Endothelial cell of hepatic sinusoid (primary cell): ENCODE measurements around the gene EIF1B.

ENCODE experiments used
- in situ Hi-C: cut with HindIII; loops from 2 replicates; pipeline ENCODE4 v1.10.0; 2017; ENCODE audit warnings: low sequenced_read_pairs

EIF1B gene

DNA sequence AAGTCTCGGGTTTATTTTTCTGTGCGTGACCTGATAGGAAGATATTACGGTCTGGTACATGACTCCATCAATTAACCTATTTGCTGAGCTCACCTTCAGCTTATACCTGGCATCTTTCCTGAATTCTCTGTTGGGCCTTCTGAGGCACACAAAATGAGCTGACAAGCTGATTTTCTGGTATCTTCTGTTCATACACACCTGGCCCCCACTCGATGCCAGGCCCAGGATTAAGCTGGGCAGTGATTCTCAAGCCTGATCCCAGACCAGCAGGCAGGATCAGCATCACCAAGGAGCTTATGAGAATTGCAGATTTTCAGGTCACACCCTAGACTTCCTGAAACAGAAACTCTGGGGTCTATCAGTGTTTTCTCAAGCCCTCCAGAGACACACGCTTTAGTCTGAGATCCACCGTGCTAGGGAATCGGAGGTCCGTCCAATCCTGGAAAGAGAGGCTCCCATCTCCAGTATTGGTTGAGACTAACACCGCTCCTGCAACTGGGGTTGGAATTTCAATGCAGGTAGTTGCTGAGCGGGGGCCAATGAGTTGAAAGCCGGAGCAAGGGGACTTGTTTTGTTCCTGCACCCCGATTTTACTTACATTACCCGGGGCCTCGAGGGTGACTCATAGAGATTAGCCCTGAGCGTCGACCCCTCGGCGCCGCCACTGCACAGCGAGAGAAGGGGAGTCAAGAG, 636 bp upstream of the EIF1B start:
- in situ Hi-C loops: no loop called here

DNA sequence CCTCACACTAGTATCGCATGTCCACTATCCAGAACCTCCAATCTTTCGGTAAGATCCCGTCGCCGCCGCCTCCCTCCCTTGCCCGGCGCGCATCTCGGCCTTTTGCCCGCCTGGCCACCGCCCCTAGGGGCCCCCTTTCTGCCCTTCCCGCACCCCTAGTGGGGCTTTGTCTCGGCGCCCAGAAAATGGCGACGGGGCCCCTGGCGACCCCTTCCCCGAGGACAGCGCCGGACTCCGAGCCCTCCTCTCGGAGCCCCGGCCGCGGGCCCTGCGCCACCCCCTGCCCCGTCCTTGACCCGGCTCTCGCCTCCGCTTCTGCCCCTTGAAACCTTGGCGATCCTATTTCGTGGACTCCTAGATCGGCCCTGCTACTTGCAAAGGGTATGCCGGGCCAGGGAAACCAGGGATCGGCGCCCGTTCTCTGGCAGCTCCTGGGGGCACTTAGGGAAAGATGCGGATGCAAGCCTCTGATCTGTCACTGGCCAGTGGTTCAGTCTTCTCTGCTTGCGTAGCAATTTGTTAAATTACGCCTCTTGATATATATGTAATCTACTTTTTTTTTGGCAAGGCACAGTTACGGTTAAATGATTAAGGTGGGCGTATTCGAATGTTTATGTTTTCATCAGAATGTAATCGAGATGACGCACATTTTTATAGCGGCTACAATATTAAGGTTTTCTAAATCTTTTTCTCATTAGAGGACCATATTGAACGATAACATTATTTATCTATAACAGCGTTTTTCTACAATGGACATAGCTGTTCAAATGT, 603 bp downstream of the EIF1B start:
- in situ Hi-C loops: no loop called here

DNA sequence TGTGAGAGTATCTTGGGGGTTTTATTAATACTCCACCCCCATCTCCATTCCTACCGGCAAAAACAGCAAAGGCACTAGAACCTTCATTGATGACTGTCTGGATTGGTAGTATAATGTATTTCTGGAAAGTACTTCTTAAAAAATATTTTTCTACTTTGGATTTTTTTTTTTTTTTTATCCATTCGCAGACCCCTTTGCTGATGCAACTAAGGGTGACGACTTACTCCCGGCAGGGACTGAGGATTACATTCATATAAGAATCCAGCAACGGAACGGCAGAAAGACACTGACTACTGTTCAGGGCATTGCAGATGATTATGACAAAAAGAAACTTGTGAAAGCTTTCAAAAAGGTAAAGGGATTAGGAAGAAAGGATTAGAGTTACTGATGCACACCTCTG, 1.2 kb downstream of the EIF1B start:
- in situ Hi-C loops: no loop called here

DNA sequence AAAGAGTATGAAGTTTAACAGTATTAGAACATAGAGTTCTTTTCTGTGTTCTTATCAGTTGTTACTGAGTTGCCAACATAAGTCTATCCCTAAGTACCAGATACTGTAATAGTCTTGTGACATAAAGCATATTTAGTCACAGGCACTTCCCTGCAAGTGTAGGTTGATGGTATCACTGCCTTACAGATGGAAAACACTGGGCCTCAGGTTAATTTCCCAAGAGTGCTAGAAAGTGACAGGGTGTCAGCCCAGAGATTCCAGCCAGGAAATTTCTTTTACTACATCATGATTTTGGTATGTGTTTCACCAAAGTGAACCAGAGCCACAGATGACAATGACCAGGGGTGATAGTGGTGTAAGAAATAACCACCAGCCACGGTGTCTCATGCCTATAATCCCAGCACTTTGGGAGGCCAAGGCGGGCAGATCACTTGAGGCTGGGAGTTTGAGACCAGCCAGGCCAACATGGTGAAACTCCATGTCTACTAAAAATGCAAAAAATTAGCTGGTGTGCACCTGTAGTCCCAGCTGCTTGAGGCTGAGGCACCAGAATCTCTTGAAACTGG, 3.2 kb downstream of the EIF1B start:
- in situ Hi-C loops: no loop called here

DNA sequence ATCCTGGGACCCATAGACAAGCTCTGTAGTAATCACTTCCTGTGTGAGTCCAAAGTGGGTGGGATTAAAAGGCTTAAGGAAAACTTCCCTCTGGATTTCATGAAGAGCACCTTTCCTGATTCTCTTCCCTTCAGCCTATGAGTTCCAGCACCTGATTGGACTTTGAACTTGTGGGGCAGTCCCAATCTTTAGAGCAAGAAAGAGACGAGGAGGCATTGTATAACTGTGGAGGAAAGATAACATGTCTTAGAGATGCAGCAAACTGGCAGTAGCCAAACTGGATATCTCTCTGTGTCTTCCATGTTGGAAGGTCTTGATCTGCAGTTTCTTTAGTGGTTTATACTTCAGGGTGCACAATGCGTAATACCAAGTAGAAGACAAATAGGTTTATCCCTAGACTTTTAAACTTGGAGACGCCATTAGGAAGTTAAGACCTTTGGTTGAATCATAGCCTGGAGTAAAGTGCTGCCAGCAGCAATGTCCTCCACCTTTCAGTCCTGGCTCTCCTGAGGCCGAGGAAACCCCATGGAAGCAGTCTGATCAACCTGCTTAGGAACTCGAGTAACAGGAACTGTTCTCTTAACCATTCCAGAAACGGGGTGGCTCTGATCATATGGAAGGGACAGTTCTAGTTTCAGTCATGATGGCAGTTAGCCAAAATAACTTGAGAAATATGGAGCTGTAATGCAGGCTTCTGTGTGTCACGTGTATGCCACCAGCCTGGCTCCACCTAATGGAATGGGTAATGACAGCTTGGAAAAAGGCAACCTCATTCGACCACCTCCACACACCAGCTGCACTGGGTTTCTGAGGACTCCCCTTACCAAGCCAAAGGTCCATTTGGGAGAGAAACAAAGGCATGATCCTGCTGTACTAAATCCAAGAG, 4.7 kb downstream of the EIF1B start:
- in situ Hi-C loops: no loop called here

DNA sequence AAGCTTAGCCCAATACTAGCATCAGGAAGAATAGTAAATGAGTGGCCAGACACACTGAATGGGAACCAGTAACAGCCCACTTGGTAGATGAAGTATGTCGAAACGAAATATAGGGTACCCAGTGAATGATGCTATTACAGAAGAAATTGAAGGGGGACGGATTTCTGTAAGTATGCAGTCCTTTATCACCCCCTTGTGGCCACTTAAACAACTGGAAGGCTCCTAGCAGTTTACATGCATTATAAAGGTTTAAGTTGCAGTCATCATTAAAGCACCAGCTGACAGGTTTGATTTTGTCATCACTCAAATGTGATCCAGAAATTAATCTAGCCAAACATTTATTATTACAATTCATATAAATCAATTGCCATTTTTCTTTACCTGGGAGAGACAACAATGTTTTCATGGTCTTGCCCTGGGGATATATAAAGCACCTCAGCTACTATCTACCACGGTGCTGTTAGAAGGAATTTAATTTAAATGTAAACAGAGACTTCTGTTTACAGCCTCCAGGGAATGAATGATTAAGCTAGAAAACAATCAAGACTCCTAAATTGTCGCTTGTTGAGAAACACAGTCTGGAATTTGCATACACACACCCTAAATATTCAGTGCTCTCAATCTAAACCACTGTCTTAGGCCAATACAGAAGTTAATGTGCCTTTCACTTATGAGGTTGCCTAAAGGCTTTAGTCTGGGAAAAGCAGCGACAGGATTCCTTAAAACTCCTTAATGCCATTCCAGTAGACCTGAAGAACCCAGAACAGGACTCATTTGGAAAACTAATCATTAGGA, 7.8 kb downstream of the EIF1B start:
- in situ Hi-C loops: no loop called here

DNA sequence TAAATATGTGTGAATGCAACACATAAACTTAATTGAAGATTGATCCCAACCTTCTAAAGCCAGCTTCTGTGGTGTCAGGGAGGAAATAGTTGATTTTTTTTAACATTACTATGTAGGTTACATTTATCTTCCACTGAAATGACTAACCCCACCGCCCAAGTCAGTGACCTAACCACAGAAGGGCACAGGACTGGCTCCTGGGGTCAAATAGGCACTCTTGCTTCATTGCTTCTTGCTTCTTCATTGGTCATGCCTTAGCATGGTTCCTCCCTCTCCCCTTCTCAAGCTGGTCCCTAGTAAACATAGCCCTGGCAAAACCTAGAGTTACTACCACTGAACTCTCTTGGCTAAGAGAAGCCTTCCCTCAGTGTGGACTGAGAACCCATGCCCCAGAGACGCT, 12.3 kb downstream of the EIF1B start:
- in situ Hi-C loops: no loop called here

DNA sequence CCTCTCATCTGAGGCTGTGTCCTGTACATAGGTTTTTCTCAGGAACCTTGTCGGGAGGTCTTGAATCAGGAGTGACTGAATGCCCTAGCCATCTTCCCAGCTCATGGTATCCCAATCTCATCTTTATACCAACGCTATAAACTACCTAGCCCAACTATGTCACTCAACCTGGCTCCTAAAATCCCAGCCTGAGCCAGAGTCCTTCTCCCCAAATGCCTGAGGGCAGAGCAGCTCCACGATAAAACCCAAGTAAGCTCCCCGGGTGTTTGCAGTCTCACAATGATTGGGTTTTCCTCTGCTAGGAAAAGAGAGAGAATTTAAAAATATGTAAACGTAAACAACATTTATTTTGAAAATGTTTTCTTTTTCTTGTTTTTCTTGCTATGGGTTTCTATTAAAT, 14.4 kb downstream of the EIF1B start:
- in situ Hi-C loops: no loop called here

DNA sequence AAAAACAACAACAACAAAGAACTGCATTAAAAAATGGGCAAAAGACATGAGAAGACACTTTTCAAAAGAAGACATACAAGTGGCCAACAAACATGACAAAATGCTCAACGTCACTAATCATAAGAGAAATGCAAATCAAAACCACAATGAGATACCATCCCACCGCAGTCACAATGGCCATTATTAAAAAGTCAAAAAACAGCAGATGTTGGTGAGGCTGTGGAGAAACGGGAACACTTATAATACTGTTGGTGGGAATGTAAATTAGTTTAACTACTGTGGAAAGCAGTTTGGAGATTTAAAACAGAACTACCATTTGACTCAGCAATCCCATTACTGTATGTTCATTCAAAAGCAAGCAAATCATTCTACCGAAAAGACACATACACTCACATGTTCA, 15.1 kb downstream of the EIF1B start:
- in situ Hi-C loops: no loop called here

DNA sequence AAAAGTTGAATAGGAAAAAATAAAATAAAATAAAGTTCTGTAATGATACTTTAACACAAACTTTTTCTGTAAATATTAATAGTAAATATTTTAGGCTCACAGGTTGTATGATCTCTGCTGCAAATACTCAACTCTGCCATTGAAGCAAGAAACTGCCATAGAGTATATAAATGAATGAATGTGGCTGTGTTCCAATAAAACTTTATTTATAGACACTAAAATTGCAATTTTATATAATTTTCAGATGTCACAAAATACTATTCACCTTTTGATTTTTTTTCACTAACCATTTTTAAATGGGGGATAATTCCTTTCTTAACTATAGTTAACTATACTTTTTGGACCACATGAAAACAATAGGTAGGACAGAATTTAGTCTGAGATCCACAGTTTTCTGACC, 16.0 kb downstream of the EIF1B start:
- in situ Hi-C loops: no loop called here

DNA sequence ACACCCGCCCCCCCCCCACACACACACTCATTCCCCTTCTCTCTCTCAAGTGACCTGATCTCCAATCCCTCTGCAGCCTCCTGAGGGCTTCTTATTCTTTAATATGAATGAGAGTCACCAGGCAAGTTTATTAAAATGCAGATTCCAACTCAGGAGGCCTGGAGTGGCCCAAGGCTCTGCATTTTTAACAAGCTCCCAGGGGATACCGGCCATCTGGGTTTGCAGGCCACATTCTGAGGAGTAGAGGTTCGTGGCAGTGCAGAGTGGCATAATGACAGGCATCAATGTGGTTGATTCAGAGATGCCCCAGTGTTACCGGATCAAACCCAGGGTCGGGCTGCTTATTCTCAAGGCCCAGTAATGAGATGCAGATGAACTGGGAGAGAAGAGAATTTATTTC, 18.9 kb downstream of the EIF1B start:
- in situ Hi-C loops: no loop called here

DNA sequence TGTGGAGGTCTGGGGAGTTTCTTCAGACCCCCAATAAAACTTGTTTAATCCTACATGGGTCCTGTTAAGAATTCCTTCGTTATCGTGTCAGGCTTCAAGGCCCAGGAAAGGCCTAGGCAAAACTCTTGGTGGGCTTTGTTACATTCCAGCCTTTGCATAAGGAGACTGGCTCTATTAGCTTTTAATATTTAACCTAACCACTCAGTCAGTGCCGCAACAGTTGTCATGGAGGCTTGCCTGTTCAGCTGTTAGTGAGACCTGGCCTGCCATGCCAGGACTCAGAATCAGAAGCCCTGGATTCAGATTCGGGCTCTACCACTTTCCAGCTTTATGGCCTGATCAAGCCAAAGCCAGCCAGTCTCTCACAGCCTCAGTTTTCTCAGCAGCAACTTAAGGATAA, 19.6 kb downstream of the EIF1B start:
- in situ Hi-C loops: no loop called here

DNA sequence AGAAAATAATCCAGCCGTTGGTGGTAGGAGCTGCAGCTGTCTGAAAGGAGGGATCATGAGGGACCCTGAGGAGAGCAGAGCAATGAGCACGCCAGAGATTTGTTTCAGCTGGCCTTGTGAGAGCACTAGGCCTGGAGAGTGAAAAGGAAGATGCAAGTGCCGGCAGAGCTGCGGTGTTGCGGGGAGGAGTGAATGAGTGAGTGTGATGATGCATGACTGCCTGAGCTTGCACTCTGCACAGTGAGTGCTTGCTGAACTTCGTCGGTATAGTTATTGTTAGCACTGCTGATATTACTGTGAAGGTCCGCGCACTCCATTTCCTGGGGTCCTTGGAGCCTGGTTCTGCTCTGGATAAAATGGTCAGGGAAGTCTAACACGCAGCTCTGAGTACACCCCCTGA, 23.2 kb downstream of the EIF1B start:
- in situ Hi-C loops: no loop called here

DNA sequence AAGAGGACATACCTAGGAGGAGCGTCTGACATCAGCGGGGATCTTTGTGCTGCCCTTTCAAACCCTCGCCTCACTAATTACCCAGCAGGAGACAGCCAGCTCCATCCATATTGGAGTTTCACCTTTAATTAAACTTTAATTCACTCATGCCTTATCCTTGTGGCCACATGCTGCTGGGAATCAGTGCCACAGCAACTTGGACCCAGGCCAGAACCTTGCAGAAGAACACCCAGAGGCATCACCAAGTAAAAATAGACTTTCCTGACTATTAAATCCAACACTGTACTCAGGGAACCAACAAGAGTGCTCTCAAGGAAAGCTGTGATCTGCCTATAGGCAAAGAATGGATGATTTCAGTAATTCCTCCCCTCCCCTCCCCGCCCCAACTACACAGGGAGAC, 23.9 kb downstream of the EIF1B start:
- in situ Hi-C loops: no loop called here

DNA sequence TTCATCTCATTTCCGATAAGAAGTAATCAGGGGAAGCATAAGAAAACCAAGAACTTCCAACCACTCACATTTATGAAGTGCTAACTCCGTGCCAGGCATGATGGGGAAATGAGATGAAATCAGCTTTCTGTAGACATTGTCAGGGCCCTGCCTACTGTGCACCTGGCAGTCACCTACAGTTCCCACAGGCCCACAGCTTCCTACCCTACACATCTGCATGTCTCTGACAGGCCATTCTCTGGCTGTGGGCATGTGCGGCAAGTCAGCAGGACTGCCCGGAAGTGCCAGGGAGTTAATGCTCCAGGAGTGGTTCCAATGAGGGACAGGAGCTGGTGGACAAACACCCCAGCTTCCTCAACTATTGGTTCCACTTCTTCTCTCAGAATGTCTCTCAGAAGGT, 24.3 kb downstream of the EIF1B start:
- in situ Hi-C loops: no loop called here

DNA sequence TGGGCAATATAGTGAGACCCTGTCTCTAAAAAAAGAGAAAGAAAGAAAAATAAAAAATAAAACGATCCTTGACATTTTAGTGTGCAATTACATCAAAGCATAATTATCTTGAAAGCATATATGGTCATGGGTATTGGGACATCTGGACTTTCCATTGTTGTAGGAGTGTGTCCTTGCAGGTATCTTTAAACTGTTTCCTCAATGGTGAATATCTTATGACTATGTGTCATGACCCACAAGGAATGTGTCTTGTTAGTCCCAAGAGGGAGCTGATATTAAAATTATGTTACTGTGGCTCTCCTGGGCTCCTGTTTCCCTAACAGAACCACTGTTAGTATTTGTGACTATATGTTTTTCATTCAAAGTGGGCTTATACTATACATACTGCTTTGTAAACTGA, 26.6 kb downstream of the EIF1B start:
- in situ Hi-C loops: no loop called here

DNA sequence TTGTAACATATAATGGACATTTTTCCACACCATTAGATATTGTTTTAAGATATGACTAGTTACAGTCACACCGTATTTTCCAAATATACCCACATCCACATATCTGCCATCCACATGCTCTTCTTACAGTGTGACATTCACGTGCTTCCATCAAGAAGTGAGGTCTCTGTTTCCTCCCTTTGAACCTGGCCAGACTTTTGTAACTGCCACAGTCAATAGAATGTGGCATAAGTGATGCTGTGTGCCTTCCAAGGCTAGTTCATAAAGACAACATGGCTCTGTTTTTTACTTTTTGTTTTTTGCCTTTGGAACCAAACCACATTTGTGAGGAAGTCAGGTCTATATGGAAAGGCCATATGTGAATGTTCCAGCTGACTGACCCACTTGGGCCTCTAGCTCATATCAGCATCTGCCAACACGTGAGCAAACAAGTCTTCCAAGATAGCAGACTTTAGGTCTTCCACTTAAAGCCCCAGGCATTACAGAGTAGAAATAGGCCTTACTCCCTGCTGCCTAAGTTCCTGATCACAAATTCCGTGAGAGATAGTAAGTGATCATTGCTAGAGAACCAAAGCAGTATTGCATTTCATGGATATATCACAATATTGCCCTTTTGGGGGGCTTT, 27.1 kb downstream of the EIF1B start:
- in situ Hi-C loops: no loop called here

DNA sequence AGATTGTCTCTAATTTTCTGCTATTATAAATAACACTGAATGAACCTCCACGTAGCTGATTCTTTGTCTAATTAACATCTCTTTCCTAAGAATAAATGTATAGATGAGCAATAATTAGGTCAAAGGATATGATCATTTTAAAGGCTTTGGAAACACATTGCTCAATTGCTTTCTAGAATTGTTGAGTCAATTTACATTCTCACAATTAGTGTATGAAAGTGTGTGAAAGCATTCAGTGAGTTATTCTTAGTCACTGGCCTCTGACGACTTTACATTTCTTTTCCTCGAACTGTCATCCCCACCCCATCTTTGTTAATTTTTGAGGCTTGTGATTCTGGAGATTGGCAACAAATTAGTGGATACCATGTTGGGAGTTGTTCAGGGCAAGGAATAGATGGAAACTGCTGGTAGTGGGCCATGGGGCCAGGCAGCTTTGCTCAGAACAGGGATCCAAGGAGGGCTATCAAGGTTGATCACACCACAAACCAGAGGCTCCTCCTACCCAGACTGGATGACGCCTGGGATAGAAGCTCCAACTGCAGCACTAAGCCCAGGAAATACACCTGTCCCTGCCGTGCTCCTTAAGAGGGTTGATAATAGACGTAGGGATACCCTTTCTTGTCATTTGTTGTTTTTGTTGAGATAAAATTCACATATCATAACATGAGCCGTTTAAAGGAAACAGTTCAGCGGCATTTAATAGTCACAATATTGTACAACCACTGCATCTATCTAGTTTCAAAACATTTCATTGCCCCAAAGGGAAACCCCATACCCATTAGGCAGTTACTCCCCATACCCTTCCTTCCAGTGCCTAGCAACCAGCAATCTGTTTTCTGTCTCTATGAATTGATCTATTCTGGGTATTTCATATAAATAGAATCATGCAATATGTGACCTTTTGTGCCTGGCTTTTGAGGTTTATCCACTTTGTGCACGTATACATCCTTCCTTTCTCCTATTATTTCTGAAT, 27.9 kb downstream of the EIF1B start:
- in situ Hi-C loops: no loop called here

DNA sequence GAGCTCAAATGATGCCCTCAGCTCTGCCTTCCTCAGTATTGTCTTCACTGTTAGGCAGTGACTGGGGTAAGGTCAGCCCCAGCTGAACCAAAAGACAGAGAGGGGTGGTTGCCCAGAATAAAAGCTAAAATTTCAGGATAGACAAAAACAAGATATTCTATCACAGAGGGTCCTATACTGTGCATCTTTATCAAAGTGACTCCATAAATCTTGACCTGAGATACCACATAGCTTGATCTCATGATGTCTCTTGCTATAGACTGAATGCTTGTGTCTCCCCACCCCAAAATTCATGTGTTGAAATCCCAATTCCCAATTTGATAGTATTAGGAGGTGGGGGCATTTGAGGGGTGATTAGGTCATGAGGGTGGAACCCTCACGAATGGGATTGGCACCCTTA, 30.4 kb downstream of the EIF1B start:
- in situ Hi-C loops: no loop called here
